ENCODE results near the gene GEMIN4.
"Not testable (repeated sequence)": the region's sequence is repeated elsewhere in the genome, so short reads cannot be mapped to it uniquely, and the experiment has no call there.

GEMIN4 gene

DNA sequence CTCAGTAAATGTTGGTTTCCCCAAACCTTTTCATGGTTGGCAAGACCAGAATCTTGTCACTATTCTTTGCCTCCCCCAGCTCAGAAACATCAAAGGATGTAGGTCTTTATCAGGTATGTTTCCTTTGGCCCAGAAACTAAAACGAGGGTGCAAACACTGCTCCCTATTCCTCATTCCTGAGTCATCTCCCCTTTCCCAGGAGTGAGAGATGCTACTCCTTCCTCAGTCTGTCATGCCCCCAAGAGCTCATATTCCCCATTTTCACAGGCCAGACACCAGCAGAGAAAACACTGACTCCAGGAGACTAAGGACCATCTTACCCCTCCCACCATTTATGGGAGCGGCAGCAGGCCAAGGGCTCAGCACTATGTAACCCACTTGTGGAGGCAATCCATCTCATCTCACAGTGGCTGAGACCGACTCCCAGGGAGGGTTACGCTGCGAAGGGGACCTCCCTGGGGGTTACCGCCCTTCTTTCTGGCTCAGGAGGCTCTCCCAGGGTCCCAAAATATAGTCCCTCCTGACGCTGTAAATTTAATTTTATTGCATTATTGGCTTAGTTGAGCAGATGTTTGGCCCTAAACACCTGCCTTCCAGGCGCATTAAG lies 1.5 kb downstream of the GEMIN4 start:
- 83% methylated on average over 8 of the region's 8 CpGs for WGBS

GRCh38 chr17:749359-749758 lies 2.7 kb downstream of the GEMIN4 start:
- not testable (repeated sequence) for H3K14ac ChIP-seq (ENCODE audit: low read length in 2 of 2); H2BK15ac ChIP-seq (ENCODE audit: low read depth, poor library complexity, severe bottlenecking); H2AFZ ChIP-seq (ENCODE audit: low read depth, low read length); H2BK120ac ChIP-seq (ENCODE audit: low read depth, low read length); H3K9ac ChIP-seq (ENCODE audit: low read length); H3K27ac ChIP-seq (ENCODE audit: low read length, poor library complexity, severe bottlenecking); H2BK12ac ChIP-seq (ENCODE audit: low read length in 2 of 2); H3K23ac ChIP-seq (ENCODE audit: low read length in 2 of 2); H4K8ac ChIP-seq (ENCODE audit: low read length); H3K18ac ChIP-seq (ENCODE audit: low read depth in 1 of 2, low read length in 2 of 2); H3K4me2 ChIP-seq (ENCODE audit: low read length, poor library complexity, severe bottlenecking); H2BK5ac ChIP-seq (ENCODE audit: low read depth, low read length, poor library complexity, severe bottlenecking); H3K9me3 ChIP-seq (ENCODE audit: control insufficient read depth, low read length); H3K4me3 ChIP-seq (ENCODE audit: insufficient read depth in 1 of 2, low read depth in 1 of 2, low read length in 2 of 2); H3K27me3 ChIP-seq (ENCODE audit: control insufficient read depth in 1 of 2, insufficient read depth in 1 of 2, low read length in 2 of 2); DNase-seq; H3K4ac ChIP-seq (ENCODE audit: low read depth in 1 of 2, low read length in 2 of 2); H2AK5ac ChIP-seq (ENCODE audit: low read length, severe bottlenecking)
- 80% methylated on average over 6 of the region's 7 CpGs for WGBS
- Histone ChIP-seq H4K91ac (ENCODE audit: low read length) (peak overlapping the region; percentile 11), H3K4me1 (ENCODE audit: control insufficient read depth, insufficient read depth, low read depth, low read length) (peaks cover 15% of the 10 kb centered on the region), H3K79me1 (replicated peaks; ENCODE audit: low read length, poor library complexity, severe bottlenecking) (peaks cover 49% of the 10 kb centered on the region), H3K36me3 (ENCODE audit: control insufficient read depth in 1 of 2, insufficient read depth in 2 of 2, low read depth in 1 of 2, low read length in 2 of 2) (peaks cover 36 to 45% of the 10 kb centered on the region in 2 experiments)

More for the DNA sequence above, 1.5 kb downstream of the GEMIN4 start:
- H2BK15ac ChIP-seq (ENCODE audit: low read depth, poor library complexity, severe bottlenecking): no peak overlapping the region
- peaks cover 15% of the 10 kb centered on the region for H3K4me1 ChIP-seq (ENCODE audit: control insufficient read depth, insufficient read depth, low read depth, low read length)
- no peak overlapping the region for H3K23ac ChIP-seq (ENCODE audit: low read length in 2 of 2)
- no peak overlapping the region for H2BK12ac ChIP-seq (ENCODE audit: low read length in 2 of 2)
- no peak overlapping the region for H4K91ac ChIP-seq (ENCODE audit: low read length)
- H2BK5ac ChIP-seq (ENCODE audit: low read depth, low read length, poor library complexity, severe bottlenecking): no peak overlapping the region
- H3K14ac ChIP-seq (ENCODE audit: low read length in 2 of 2): no peak overlapping the region
- no peak overlapping the region for H3K4ac ChIP-seq (ENCODE audit: low read depth in 1 of 2, low read length in 2 of 2)
- H3K18ac ChIP-seq (ENCODE audit: low read depth in 1 of 2, low read length in 2 of 2): no peak overlapping the region
- no peak overlapping the region for H2BK120ac ChIP-seq (ENCODE audit: low read depth, low read length)
- no peak overlapping the region for H2AFZ ChIP-seq (ENCODE audit: low read depth, low read length)
- no peak for DNase-seq
- H3K27me3 ChIP-seq (ENCODE audit: control insufficient read depth in 1 of 2, insufficient read depth in 1 of 2, low read length in 2 of 2): no peaks in the 10 kb centered on the region
- no peak overlapping the region for H3K4me2 ChIP-seq (ENCODE audit: low read length, poor library complexity, severe bottlenecking)
- peak overlapping the region; percentile 92 for H3K9ac ChIP-seq (ENCODE audit: low read length)
- peaks cover 38% of the 10 kb centered on the region for H3K79me1 ChIP-seq (replicated peaks; ENCODE audit: low read length, poor library complexity, severe bottlenecking)
- peaks cover 25 to 34% of the 10 kb centered on the region in 2 experiments for H3K36me3 ChIP-seq (ENCODE audit: control insufficient read depth in 1 of 2, insufficient read depth in 2 of 2, low read depth in 1 of 2, low read length in 2 of 2)
- no peak overlapping the region for H3K27ac ChIP-seq (ENCODE audit: low read length, poor library complexity, severe bottlenecking)
- no peaks in the 10 kb centered on the region for H3K9me3 ChIP-seq (ENCODE audit: control insufficient read depth, low read length)
- peak overlapping the region in 1 of 2 experiments; percentile 96 for H3K4me3 ChIP-seq (ENCODE audit: insufficient read depth in 1 of 2, low read depth in 1 of 2, low read length in 2 of 2)
- H2AK5ac ChIP-seq (ENCODE audit: low read length, severe bottlenecking): no peak overlapping the region
- H4K8ac ChIP-seq (ENCODE audit: low read length): no peak overlapping the region

DNA sequence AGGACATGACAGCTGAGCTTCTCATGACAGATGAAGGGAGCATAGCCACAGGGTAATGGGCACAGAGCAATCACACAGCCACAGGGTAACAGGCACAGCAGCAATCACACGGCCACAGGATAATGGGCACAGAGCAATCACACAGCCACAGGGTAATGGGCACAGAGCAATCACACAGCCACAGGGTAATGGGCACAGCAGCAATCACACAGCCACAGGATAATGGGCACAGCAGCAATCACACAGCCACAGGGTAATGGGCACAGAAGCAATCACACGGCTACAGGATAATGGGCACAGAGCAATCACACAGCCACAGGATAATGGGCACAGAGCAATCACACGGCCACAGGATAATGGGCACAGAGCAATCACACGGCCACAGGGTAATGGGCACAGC lies 3.5 kb downstream of the GEMIN4 start:
- WGBS: 96% methylated on average over 4 of the region's 4 CpGs

GRCh38 chr17:746783-747629 lies 5.1 kb downstream of the GEMIN4 start:
- no peak overlapping the region for H2BK15ac ChIP-seq (ENCODE audit: low read depth, poor library complexity, severe bottlenecking)
- no peak overlapping the region for H2BK12ac ChIP-seq (ENCODE audit: low read length in 2 of 2)
- H4K91ac ChIP-seq (ENCODE audit: low read length): no peak overlapping the region
- no peak overlapping the region for H3K23ac ChIP-seq (ENCODE audit: low read length in 2 of 2)
- H3K4ac ChIP-seq (ENCODE audit: low read depth in 1 of 2, low read length in 2 of 2): no peak overlapping the region
- no peak overlapping the region for H2BK120ac ChIP-seq (ENCODE audit: low read depth, low read length)
- no peak overlapping the region for H3K9ac ChIP-seq (ENCODE audit: low read length)
- peaks cover 9% of the 10 kb centered on the region for H3K4me1 ChIP-seq (ENCODE audit: control insufficient read depth, insufficient read depth, low read depth, low read length)
- no peak overlapping the region for H3K14ac ChIP-seq (ENCODE audit: low read length in 2 of 2)
- H3K79me1 ChIP-seq (replicated peaks; ENCODE audit: low read length, poor library complexity, severe bottlenecking): peaks cover 57% of the 10 kb centered on the region
- H3K4me3 ChIP-seq (ENCODE audit: insufficient read depth in 1 of 2, low read depth in 1 of 2, low read length in 2 of 2): no peak overlapping the region
- no peak overlapping the region for H3K27ac ChIP-seq (ENCODE audit: low read length, poor library complexity, severe bottlenecking)
- H3K36me3 ChIP-seq (ENCODE audit: control insufficient read depth in 1 of 2, insufficient read depth in 2 of 2, low read depth in 1 of 2, low read length in 2 of 2): peaks cover 58 to 59% of the 10 kb centered on the region in 2 experiments
- WGBS: 96% methylated on average over 38 of the region's 38 CpGs
- H3K27me3 ChIP-seq (ENCODE audit: control insufficient read depth in 1 of 2, insufficient read depth in 1 of 2, low read length in 2 of 2): no peaks in the 10 kb centered on the region
- H3K9me3 ChIP-seq (ENCODE audit: control insufficient read depth, low read length): no peaks in the 10 kb centered on the region
- H3K4me2 ChIP-seq (ENCODE audit: low read length, poor library complexity, severe bottlenecking): no peak overlapping the region
- no peak for DNase-seq
- no peak overlapping the region for H2BK5ac ChIP-seq (ENCODE audit: low read depth, low read length, poor library complexity, severe bottlenecking)
- no peak overlapping the region for H4K8ac ChIP-seq (ENCODE audit: low read length)
- H2AK5ac ChIP-seq (ENCODE audit: low read length, severe bottlenecking): no peak overlapping the region
- H3K18ac ChIP-seq (ENCODE audit: low read depth in 1 of 2, low read length in 2 of 2): no peak overlapping the region
- no peak overlapping the region for H2AFZ ChIP-seq (ENCODE audit: low read depth, low read length)

More for the DNA sequence above, 3.5 kb downstream of the GEMIN4 start:
- not testable (repeated sequence) for DNase-seq; H3K4me3 ChIP-seq (ENCODE audit: insufficient read depth in 1 of 2, low read depth in 1 of 2, low read length in 2 of 2); H3K9me3 ChIP-seq (ENCODE audit: control insufficient read depth, low read length); H2BK5ac ChIP-seq (ENCODE audit: low read depth, low read length, poor library complexity, severe bottlenecking); H4K91ac ChIP-seq (ENCODE audit: low read length); H3K23ac ChIP-seq (ENCODE audit: low read length in 2 of 2); H2BK12ac ChIP-seq (ENCODE audit: low read length in 2 of 2); H4K8ac ChIP-seq (ENCODE audit: low read length); H3K4me2 ChIP-seq (ENCODE audit: low read length, poor library complexity, severe bottlenecking); H2BK15ac ChIP-seq (ENCODE audit: low read depth, poor library complexity, severe bottlenecking); H3K27ac ChIP-seq (ENCODE audit: low read length, poor library complexity, severe bottlenecking); H3K27me3 ChIP-seq (ENCODE audit: control insufficient read depth in 1 of 2, insufficient read depth in 1 of 2, low read length in 2 of 2); H2AFZ ChIP-seq (ENCODE audit: low read depth, low read length); H2AK5ac ChIP-seq (ENCODE audit: low read length, severe bottlenecking); H3K18ac ChIP-seq (ENCODE audit: low read depth in 1 of 2, low read length in 2 of 2); H3K14ac ChIP-seq (ENCODE audit: low read length in 2 of 2); H3K4ac ChIP-seq (ENCODE audit: low read depth in 1 of 2, low read length in 2 of 2); H3K9ac ChIP-seq (ENCODE audit: low read length); H2BK120ac ChIP-seq (ENCODE audit: low read depth, low read length)
- Histone ChIP-seq H3K36me3 (ENCODE audit: control insufficient read depth in 1 of 2, insufficient read depth in 2 of 2, low read depth in 1 of 2, low read length in 2 of 2) (peaks cover 44 to 50% of the 10 kb centered on the region in 2 experiments), H3K4me1 (ENCODE audit: control insufficient read depth, insufficient read depth, low read depth, low read length) (peaks cover 15% of the 10 kb centered on the region), H3K79me1 (replicated peaks; ENCODE audit: low read length, poor library complexity, severe bottlenecking) (peaks cover 54% of the 10 kb centered on the region)
